ENCODE data around the gene NATD1. TPM values are rescaled to one million over a fixed set of nuclear protein-coding genes. Genes with fewer than 3 reads are reported as not detected.

NATD1 gene
- total RNA-seq, 1 donor: 3.0 TPM

DNA sequence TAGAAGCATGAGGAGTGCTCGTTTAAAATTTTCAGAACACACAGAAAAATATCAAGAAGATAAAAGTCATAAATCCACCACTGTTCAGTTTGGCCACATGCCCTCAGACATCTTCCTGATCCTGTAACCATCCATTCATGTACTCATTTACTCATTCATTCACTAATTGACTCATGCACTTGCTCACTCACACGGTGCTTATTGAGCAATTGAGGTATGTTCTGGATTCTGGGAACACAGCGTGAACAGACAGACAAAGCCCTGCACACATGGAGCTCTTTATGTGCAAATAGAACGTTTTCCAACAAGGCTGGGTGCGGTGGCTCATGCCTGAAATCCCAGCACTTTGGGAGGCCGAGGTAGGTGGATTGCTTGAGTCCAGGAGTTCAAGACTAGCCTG is 10.2 kb upstream of the NATD1 start:
- TF ChIP-seq, protein P1, sequence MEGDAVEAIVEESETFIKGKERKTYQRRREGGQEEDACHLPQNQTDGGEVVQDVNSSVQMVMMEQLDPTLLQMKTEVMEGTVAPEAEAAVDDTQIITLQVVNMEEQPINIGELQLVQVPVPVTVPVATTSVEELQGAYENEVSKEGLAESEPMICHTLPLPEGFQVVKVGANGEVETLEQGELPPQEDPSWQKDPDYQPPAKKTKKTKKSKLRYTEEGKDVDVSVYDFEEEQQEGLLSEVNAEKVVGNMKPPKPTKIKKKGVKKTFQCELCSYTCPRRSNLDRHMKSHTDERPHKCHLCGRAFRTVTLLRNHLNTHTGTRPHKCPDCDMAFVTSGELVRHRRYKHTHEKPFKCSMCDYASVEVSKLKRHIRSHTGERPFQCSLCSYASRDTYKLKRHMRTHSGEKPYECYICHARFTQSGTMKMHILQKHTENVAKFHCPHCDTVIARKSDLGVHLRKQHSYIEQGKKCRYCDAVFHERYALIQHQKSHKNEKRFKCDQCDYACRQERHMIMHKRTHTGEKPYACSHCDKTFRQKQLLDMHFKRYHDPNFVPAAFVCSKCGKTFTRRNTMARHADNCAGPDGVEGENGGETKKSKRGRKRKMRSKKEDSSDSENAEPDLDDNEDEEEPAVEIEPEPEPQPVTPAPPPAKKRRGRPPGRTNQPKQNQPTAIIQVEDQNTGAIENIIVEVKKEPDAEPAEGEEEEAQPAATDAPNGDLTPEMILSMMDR (IDR thresholded peaks at IDR 0.05; ENCODE audit: insufficient read depth, low read depth, low read length): no peak
- DNase-seq (ENCODE audit: low read depth): peak; percentile 53
- no peak overlapping the region for H3K4me3 ChIP-seq (ENCODE audit: low read depth, low read length)

- TF ChIP-seq, protein P1 (IDR thresholded peaks at IDR 0.05; ENCODE audit: insufficient read depth, low read depth, low read length): no peak
- DNase-seq (ENCODE audit: low read depth): no peak
- no peak overlapping the region for H3K4me3 ChIP-seq (ENCODE audit: low read depth, low read length)
Measured at GRCh38 chr17:21262259-21262993, 9.2 kb upstream of the NATD1 start.

- TF ChIP-seq, protein P1 (IDR thresholded peaks at IDR 0.05; ENCODE audit: insufficient read depth, low read depth, low read length): no peak
- no peak overlapping the region for H3K4me3 ChIP-seq (ENCODE audit: low read depth, low read length)
- no peak for DNase-seq (ENCODE audit: low read depth)
Measured at GRCh38 chr17:21258593-21258992, 5.4 kb upstream of the NATD1 start.

DNA sequence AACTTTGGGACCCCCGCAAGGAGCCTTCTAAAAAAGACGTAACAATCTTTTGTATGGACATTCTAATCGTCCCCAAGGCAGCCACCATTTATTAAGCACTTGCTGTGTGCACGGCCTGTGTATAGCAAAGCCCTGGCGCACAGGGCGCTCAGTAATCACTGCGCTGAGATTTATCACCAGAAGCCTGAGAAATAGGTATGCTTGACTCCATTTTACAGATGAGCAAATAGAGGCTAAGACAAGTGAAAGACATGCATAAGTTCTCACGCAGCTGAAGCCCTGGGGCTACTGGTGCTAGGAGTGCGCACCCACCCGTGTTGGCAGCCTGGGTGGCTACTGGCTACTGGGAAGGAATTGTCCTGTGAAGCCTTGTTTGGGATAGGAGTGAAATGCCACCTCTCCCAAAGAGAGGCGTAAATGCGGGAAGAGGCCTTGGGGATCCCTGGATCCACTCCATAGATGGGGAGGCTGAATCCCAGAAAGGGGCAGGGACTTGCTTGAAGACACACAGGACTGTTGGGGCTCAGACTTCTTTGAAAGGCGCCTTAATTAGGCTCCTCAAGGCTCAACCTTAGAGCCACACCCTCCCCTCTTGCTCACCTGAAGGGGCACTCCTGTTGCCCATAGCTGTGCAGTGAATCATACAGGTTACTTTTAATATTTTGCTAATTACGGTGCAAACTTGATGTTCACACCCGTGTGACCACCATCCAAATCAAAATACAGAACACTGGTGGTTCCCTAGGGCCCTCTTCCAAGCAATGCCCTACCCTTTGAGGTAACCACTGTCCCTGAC is 634 bp upstream of the NATD1 start:
- peak overlapping the region; percentile 66 for H3K4me3 ChIP-seq (ENCODE audit: low read depth, low read length)
- no peak for DNase-seq (ENCODE audit: low read depth)
- TF ChIP-seq, protein P1 (IDR thresholded peaks at IDR 0.05; ENCODE audit: insufficient read depth, low read depth, low read length): no peak

- TF ChIP-seq, protein P1 (IDR thresholded peaks at IDR 0.05; ENCODE audit: insufficient read depth, low read depth, low read length): no peak
- DNase-seq (ENCODE audit: low read depth): no peak
- H3K4me3 ChIP-seq (ENCODE audit: low read depth, low read length): peak overlapping the region; percentile 66
Measured at GRCh38 chr17:21252289-21252795, 868 bp downstream of the NATD1 start.

GRCh38 chr17:21251337-21252010 is 1.7 kb downstream of the NATD1 start:
- H3K4me3 ChIP-seq (ENCODE audit: low read depth, low read length): no peak overlapping the region
- TF ChIP-seq, protein P1 (IDR thresholded peaks at IDR 0.05; ENCODE audit: insufficient read depth, low read depth, low read length): no peak
- no peak for DNase-seq (ENCODE audit: low read depth)
